Endothelial cell of umbilical vein (primary cell): ENCODE measurements around the gene SULF2. TPM values are rescaled to one million over a fixed set of nuclear protein-coding genes. Genes with fewer than 3 reads are reported as not detected.
A peak's percentile ranks its signal among the peaks of the same experiment; 100 is the strongest.

Experiments
- BruUV-seq: library from RNA; stranded (reverse); fragments of 400-500 nt; replicated peaks from 2 replicates; lab custom pipeline; 2021; lab: Mats Ljungman, UMichigan
- CTCF ChIA-PET: fragments of 300-600, 350-600 bp; sonication (Branson Sonifier 250); formaldehyde crosslinking; loops from one replicate; lab custom pipeline; 2021; ENCODE audit warnings: antibody characterized with exemption, inconsistent platforms; lab: Charles Lee
- POLR2A ChIA-PET: fragments of 300-600, 350-600 bp; sonication (Branson Sonifier 250); formaldehyde crosslinking; loops from one replicate; lab custom pipeline; 2021; ENCODE audit warnings: antibody characterized with exemption, inconsistent platforms; lab: Charles Lee
- DNase-seq: peaks from one replicate; pipeline ENCODE4 v3.0.0-alpha.2; 2011; ENCODE audit warnings: low read depth, low spot score
- FAIRE-seq: peaks from 2 replicates; lab custom pipeline; 2011; peaks lifted over from hg19 to GRCh38; lab: Jason Lieb, UNC
- H2AFZ ChIP-seq: 2 replicates; pipeline ENCODE4 v1.6.0; 2012; ENCODE audit warnings: low read depth, low read length, control low read depth, inconsistent platforms
- H3K27ac ChIP-seq: 2 replicates; pipeline ENCODE4 v1.5.1; 2011; ENCODE audit warnings: low read depth, mild to moderate bottlenecking, control low read depth, low read length, moderate library complexity; ENCODE audit not compliant: insufficient read depth
- H3K27me3 ChIP-seq, 2 experiments: 2 replicates each; pipeline versions ENCODE4 v1.6.0 to v1.6.1; 2011; ENCODE audit warnings: low read length in 2 of 2, mixed read lengths in 1 of 2; ENCODE audit not compliant: control insufficient read depth in 2 of 2, insufficient read depth in 2 of 2
- H3K36me3 ChIP-seq, 2 experiments: 2 replicates in 1 of 2; 3 replicates in 1 of 2; pipeline ENCODE4 v1.5.1; 2011; ENCODE audit warnings: low read length in 2 of 2, mild to moderate bottlenecking in 1 of 2, moderate library complexity in 1 of 2; ENCODE audit not compliant: control insufficient read depth in 2 of 2, insufficient read depth in 2 of 2; ENCODE audit errors: extremely low read depth in 1 of 2
- H3K4me1 ChIP-seq: 3 replicates; pipeline ENCODE4 v1.5.1; 2011; ENCODE audit warnings: mild to moderate bottlenecking, low read length; ENCODE audit not compliant: control insufficient read depth, insufficient read depth; ENCODE audit errors: extremely low read depth
- H3K4me2 ChIP-seq: 2 replicates; pipeline ENCODE4 v1.6.1; 2011; ENCODE audit warnings: low read length, control low read depth, mixed read lengths; ENCODE audit not compliant: insufficient read depth
- H3K4me3 ChIP-seq, 3 experiments: fragments of 200-600 bp in 1 of 3; sonication (generic), shearing (Covaris generic) in 1 of 3; replicated peaks in 1 of 3; 2 replicates each; pipeline ENCODE4 v1.5.1; 2011 to 2016; ENCODE audit warnings: control low read depth in 3 of 3, low read length in 3 of 3, mild to moderate bottlenecking in 2 of 3, inconsistent platforms in 1 of 3, low read depth in 1 of 3, moderate library complexity in 1 of 3; ENCODE audit not compliant: insufficient read depth in 1 of 3
- H3K79me2 ChIP-seq: 2 replicates; pipeline ENCODE4 v1.6.0; 2012; ENCODE audit warnings: low read length, inconsistent platforms; ENCODE audit not compliant: control insufficient read depth, insufficient read depth
- H3K9ac ChIP-seq: replicated peaks from 2 replicates; pipeline ENCODE3; 2011; ENCODE audit warnings: low read length, control low read depth; ENCODE audit not compliant: insufficient read depth; ENCODE audit errors: extremely low read depth
- H3K9me1 ChIP-seq: replicated peaks from 3 replicates; pipeline ENCODE4 v1.6.0; 2011; ENCODE audit warnings: mild to moderate bottlenecking, low read length; ENCODE audit not compliant: control insufficient read depth, insufficient read depth; ENCODE audit errors: extremely low read depth
- H3K9me3 ChIP-seq: replicated peaks from 2 replicates; pipeline ENCODE4 v1.5.1; 2012; ENCODE audit warnings: low read length, inconsistent platforms; ENCODE audit not compliant: control insufficient read depth, insufficient read depth
- H4K20me1 ChIP-seq: replicated peaks from 2 replicates; pipeline ENCODE3; 2011; ENCODE audit warnings: mild to moderate bottlenecking, low read length; ENCODE audit not compliant: control insufficient read depth, insufficient read depth; ENCODE audit errors: extremely low read depth
- CTCF ChIP-seq, 2 donors: IDR thresholded peaks; 1 replicate in 1 of 2; 2 replicates in 1 of 2; pipeline ENCODE4 v1.5.1; 2011; ENCODE audit warnings: low read length in 2 of 2, mild to moderate bottlenecking in 2 of 2, moderate library complexity in 2 of 2, control low read depth in 1 of 2, inconsistent platforms in 1 of 2, low read depth in 1 of 2; ENCODE audit not compliant: insufficient read depth in 1 of 2; ENCODE audit errors: extremely low read depth in 1 of 2
- EZH2 ChIP-seq: IDR thresholded peaks from 2 replicates; pipeline ENCODE4 v1.6.1; 2012; ENCODE audit warnings: borderline replicate concordance, low read depth, mild to moderate bottlenecking, moderate library complexity, low read length, inconsistent platforms; ENCODE audit not compliant: severe bottlenecking
- FOS ChIP-seq: IDR thresholded peaks from 2 replicates; pipeline ENCODE4 v1.6.1; 2011; ENCODE audit warnings: mild to moderate bottlenecking, low read length, moderate library complexity, borderline replicate concordance; ENCODE audit not compliant: insufficient read depth
- GATA2 ChIP-seq: IDR thresholded peaks from 2 replicates; pipeline ENCODE4 v1.7.0; 2011; ENCODE audit warnings: low read depth, mild to moderate bottlenecking, moderate library complexity, mixed read lengths, low read length; ENCODE audit not compliant: insufficient read length, insufficient read depth
- JUN ChIP-seq: IDR thresholded peaks from 2 replicates; pipeline ENCODE4 v1.6.1; 2011; ENCODE audit warnings: borderline replicate concordance, low read depth; ENCODE audit not compliant: insufficient read length, insufficient read depth
- MAX ChIP-seq: IDR thresholded peaks from 2 replicates; pipeline ENCODE4 v1.6.1; 2011; ENCODE audit not compliant: insufficient read depth, insufficient read length
- MYC ChIP-seq: IDR thresholded peaks from one replicate; pipeline ENCODE4 v1.6.1; 2011; ENCODE audit warnings: mild to moderate bottlenecking, low read depth, low read length
- POLR2A ChIP-seq: IDR thresholded peaks from 2 replicates; pipeline ENCODE4 v1.6.1; 2012; ENCODE audit warnings: low read depth, mild to moderate bottlenecking, control low read depth, low read length
- POLR2AphosphoS5 ChIP-seq: IDR thresholded peaks from 2 replicates; pipeline ENCODE4 v1.6.1; 2012; ENCODE audit warnings: low read depth, mild to moderate bottlenecking, control low read depth, low read length, moderate library complexity; ENCODE audit not compliant: insufficient read depth
- dilution Hi-C: fragments of 300-500 bp; cut with MboI; formaldehyde crosslinking; loops from one replicate; pipeline ENCODE4 v1.15.0; 2019; ENCODE audit warnings: low sequenced_read_pairs; ENCODE audit not compliant: extremely low pct_ligation_motif_present
- intact Hi-C: fragments of 100-400 bp; cut with micrococcal nuclease; formaldehyde crosslinking; loops from one replicate; pipeline ENCODE4 v1.10.0; 2022
- polyA plus RNA-seq, 4 experiments: library from polyadenylated mRNA; depleted of rRNA in 3 of 4; stranded (reverse) in 3 of 4; unstranded in 1 of 4; fragments of >200 nt; gene quantifications; 2 replicates each; pipeline versions ENCODE4 v1.2.1 to v1.2.3, GENCODE V29; 2011 to 2012; ENCODE audit warnings: missing spikeins in 1 of 4
- total RNA-seq: library from RNA; stranded (reverse); gene quantifications from 2 replicates; pipeline ENCODE4 v1.2.3, GENCODE V29; 2021

The SULF2 gene
- total and polyA plus RNA-seq, 2 donors (not counting 3 experiments of a cell fraction or from before 2014, with no cell fraction given), result 58.5 to 160 TPM

GRCh38 chr20:47704746-47705496, 80.4 kb downstream of the SULF2 start:
- Histone ChIP-seq H3K4me1 (peaks cover 4% of the 10 kb centered on the region), H2AFZ (peak overlapping the region; percentile 8), H4K20me1 (no peaks in the 10 kb centered on the region), H3K4me3 (no peak overlapping the region), H3K9me1 (no peaks in the 10 kb centered on the region), H3K9ac (no peak overlapping the region), H3K79me2 (no peaks in the 10 kb centered on the region), H3K9me3 (no peaks in the 10 kb centered on the region), H3K27ac (no peak overlapping the region), H3K36me3 (no peaks in the 10 kb centered on the region), H3K4me2 (no peak overlapping the region), H3K27me3 (no peaks in the 10 kb centered on the region)
- no peak for FAIRE-seq
- BruUV-seq, result no TSS peak
- POLR2A ChIA-PET, result no interaction called here
- intact Hi-C loops (no loop called here), dilution Hi-C loops (no loop called here)
- DNase-seq, result no peak
- no peak for TF ChIP-seq POLR2A
- TF ChIP-seq MAX, result no peak
- TF ChIP-seq POLR2AphosphoS5, result no peak
- TF ChIP-seq JUN, result no peak
- TF ChIP-seq CTCF (IDR thresholded peaks at IDR 0.05; ENCODE audit: extremely low read depth in 1 of 2, insufficient read depth in 1 of 2, low read depth in 1 of 2, low read length in 2 of 2), result no peak
- no peak for TF ChIP-seq MYC
- TF ChIP-seq EZH2, result no peak
- TF ChIP-seq GATA2, result no peak
- TF ChIP-seq FOS, result no peak
- CTCF ChIA-PET, result interaction anchor here (0.8 to 1.1 kb wide), 4 partner anchors 10 to 916 kb away, joined by 3 read pairs; no protein-coding TSS in a partner anchor
